ENCODE measurements around the gene FDX1. TPM values are rescaled to one million over a fixed set of nuclear protein-coding genes. Genes with fewer than 3 reads are reported as not detected.

The FDX1 gene
- total RNA-seq, 1 experiment from 2014 or later: 14.5 TPM

GRCh38 chr11:110481523-110481922 is 51.8 kb downstream of the FDX1 start (continued):
- TF ChIP-seq ZNF274 (IDR thresholded peaks at IDR 0.05; ENCODE audit: low read depth, low read length) (no peak), POLR2AphosphoS5 (IDR thresholded peaks at IDR 0.05; ENCODE audit: low read depth, low read length) (no peak), RAD21 (IDR thresholded peaks at IDR 0.05; ENCODE audit: low read depth) (no peak)

- POLR2A ChIA-PET: no interaction called here
- intact Hi-C loops (cut with micrococcal nuclease): no loop called here
- H3K79me2 ChIP-seq (ENCODE audit: insufficient read depth, low read length): no peaks in the 10 kb centered on the region
- no peak overlapping the region for H3K27ac ChIP-seq (ENCODE audit: low read depth, low read length)
- DNase-seq (ENCODE audit: low read depth, low spot score) (no peak), ATAC-seq (no peak)
- H3K27me3 ChIP-seq (ENCODE audit: insufficient read depth, low read length): no peaks in the 10 kb centered on the region
- H3K4me1 ChIP-seq (ENCODE audit: control insufficient read depth in 1 of 2, insufficient read depth in 2 of 2, low read length in 2 of 2): no peaks in the 10 kb centered on the region
- no peaks in the 10 kb centered on the region for H4K20me1 ChIP-seq (ENCODE audit: insufficient read depth)
- H3K4me2 ChIP-seq (ENCODE audit: low read length): no peak overlapping the region
- peaks cover 4% of the 10 kb centered on the region; the same call in 1 of the 2 replicates for H3K9me2 ChIP-seq (ENCODE audit: insufficient read depth)
- TF ChIP-seq CBX3 (IDR thresholded peaks at IDR 0.05; ENCODE audit: low read depth) (no peak), EZH2phosphoT487 (IDR thresholded peaks at IDR 0.05; ENCODE audit: borderline replicate concordance) (no peak), YY1 (IDR thresholded peaks at IDR 0.05; ENCODE audit: extremely low read depth, insufficient replicate concordance, low read depth, low read length) (no peak), JUND (IDR thresholded peaks at IDR 0.05) (no peak), SRF (IDR thresholded peaks at IDR 0.05; ENCODE audit: low read depth) (no peak), EZH2 (IDR thresholded peaks at IDR 0.05) (no peak)
- TF ChIP-seq, protein P1, sequence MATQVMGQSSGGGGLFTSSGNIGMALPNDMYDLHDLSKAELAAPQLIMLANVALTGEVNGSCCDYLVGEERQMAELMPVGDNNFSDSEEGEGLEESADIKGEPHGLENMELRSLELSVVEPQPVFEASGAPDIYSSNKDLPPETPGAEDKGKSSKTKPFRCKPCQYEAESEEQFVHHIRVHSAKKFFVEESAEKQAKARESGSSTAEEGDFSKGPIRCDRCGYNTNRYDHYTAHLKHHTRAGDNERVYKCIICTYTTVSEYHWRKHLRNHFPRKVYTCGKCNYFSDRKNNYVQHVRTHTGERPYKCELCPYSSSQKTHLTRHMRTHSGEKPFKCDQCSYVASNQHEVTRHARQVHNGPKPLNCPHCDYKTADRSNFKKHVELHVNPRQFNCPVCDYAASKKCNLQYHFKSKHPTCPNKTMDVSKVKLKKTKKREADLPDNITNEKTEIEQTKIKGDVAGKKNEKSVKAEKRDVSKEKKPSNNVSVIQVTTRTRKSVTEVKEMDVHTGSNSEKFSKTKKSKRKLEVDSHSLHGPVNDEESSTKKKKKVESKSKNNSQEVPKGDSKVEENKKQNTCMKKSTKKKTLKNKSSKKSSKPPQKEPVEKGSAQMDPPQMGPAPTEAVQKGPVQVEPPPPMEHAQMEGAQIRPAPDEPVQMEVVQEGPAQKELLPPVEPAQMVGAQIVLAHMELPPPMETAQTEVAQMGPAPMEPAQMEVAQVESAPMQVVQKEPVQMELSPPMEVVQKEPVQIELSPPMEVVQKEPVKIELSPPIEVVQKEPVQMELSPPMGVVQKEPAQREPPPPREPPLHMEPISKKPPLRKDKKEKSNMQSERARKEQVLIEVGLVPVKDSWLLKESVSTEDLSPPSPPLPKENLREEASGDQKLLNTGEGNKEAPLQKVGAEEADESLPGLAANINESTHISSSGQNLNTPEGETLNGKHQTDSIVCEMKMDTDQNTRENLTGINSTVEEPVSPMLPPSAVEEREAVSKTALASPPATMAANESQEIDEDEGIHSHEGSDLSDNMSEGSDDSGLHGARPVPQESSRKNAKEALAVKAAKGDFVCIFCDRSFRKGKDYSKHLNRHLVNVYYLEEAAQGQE (IDR thresholded peaks at IDR 0.05; ENCODE audit: low read depth): no peak
- no peaks in the 10 kb centered on the region for H3K36me3 ChIP-seq (ENCODE audit: control insufficient read depth in 1 of 2, insufficient read depth in 2 of 2, low read length in 2 of 2)
- no peak overlapping the region for H3K9ac ChIP-seq (ENCODE audit: low read length)
- RAD21 ChIA-PET (ENCODE audit: low non-redundant PET in 1 of 2, low total read pairs in 2 of 2, uncharacterized antibody in 2 of 2, unreplicated experiment in 2 of 2): no interaction called here
- H3K9me3 ChIP-seq (ENCODE audit: control insufficient read depth in 1 of 2, insufficient read depth in 1 of 2, low read depth in 1 of 2, low read length in 2 of 2): no peaks in the 10 kb centered on the region
- BruUV-seq (replicated peaks): no TSS peak
- CTCF ChIA-PET: interaction anchor here (1.6 kb wide), 1 partner anchor 8 kb away, joined by 6 read pairs; no protein-coding TSS in a partner anchor
- no peak overlapping the region for H2AFZ ChIP-seq (ENCODE audit: low read depth, low read length, poor library complexity, severe bottlenecking)
- H3K4me3 ChIP-seq (replicated peaks in 1 of 2; ENCODE audit: low read depth in 1 of 2, low read length in 2 of 2): no peak overlapping the region
These were observed 56.4 kb downstream of the FDX1 start for GRCh38 chr11:110486156-110486555.

All from HCT116 (cell line).